Fibroblast of villous mesenchyme (primary cell): ENCODE measurements around the gene ATP13A1. TPM values are rescaled to one million over a fixed set of nuclear protein-coding genes. Genes with fewer than 3 reads are reported as not detected.
"Not testable (repeated sequence)": the region's sequence is repeated elsewhere in the genome, so short reads cannot be mapped to it uniquely, and the experiment has no call there.

ENCODE experiments used
- DNase-seq: peaks from one replicate; pipeline ENCODE4 v3.0.0-alpha.2; 2010; ENCODE audit warnings: low read depth
- H3K4me3 ChIP-seq: 2 replicates; pipeline ENCODE4 v1.5.1; 2011; ENCODE audit warnings: low read depth, mild to moderate bottlenecking, low read length
- CTCF ChIP-seq: IDR thresholded peaks from 2 replicates; pipeline ENCODE4 v1.5.1; 2012; ENCODE audit warnings: low read depth, mild to moderate bottlenecking, low read length; ENCODE audit not compliant: insufficient read depth
- total RNA-seq: library from RNA; depleted of rRNA; stranded (reverse); fragments of >200 nt; gene quantifications from 2 replicates; pipeline ENCODE4 v1.2.3, GENCODE V29; 2012

Gene ATP13A1
- total RNA-seq, 1 donor = 44.9 TPM

GRCh38 chr19:19697589-19697988, 34.1 kb upstream of the ATP13A1 start:
- DNase-seq = no peak
- TF ChIP-seq CTCF = no peak
- H3K4me3 ChIP-seq = no peak overlapping the region

- H3K4me3 ChIP-seq = no peak overlapping the region
- no peak for TF ChIP-seq CTCF
- no peak for DNase-seq
Observed at GRCh38 chr19:19696386-19696785, 32.9 kb upstream of the ATP13A1 start.

GRCh38 chr19:19691683-19692082, 28.2 kb upstream of the ATP13A1 start:
- DNase-seq = no peak
- TF ChIP-seq CTCF = no peak
- no peak overlapping the region for H3K4me3 ChIP-seq

- DNase-seq = not testable (repeated sequence)
Observed at GRCh38 chr19:19689023-19689422, 25.5 kb upstream of the ATP13A1 start.

GRCh38 chr19:19687090-19687489, 23.6 kb upstream of the ATP13A1 start:
- H3K4me3 ChIP-seq = no peak overlapping the region
- no peak for TF ChIP-seq CTCF
- DNase-seq = no peak

More at GRCh38 chr19:19689023-19689422, 25.5 kb upstream of the ATP13A1 start:
- not testable (repeated sequence) for H3K4me3 ChIP-seq

- DNase-seq = no peak
- H3K4me3 ChIP-seq = no peak overlapping the region
- TF ChIP-seq CTCF = no peak
Observed at GRCh38 chr19:19686580-19686979, 23.1 kb upstream of the ATP13A1 start.

- not testable (repeated sequence) for DNase-seq, H3K4me3 ChIP-seq
Observed at GRCh38 chr19:19686119-19686518, 22.6 kb upstream of the ATP13A1 start.

- no peak overlapping the region for H3K4me3 ChIP-seq
- DNase-seq = no peak
- no peak for TF ChIP-seq CTCF
Observed at GRCh38 chr19:19679176-19680073, 15.9 kb upstream of the ATP13A1 start.
